Transverse colon (tissue), 4 donors: Measurements from ENCODE around the gene TCN2. TPM values are rescaled to one million over a fixed set of nuclear protein-coding genes. Genes with fewer than 3 reads are reported as not detected.
"Not testable (repeated sequence)": the region's sequence is repeated elsewhere in the genome, so short reads cannot be mapped to it uniquely, and the experiment has no call there.

ENCODE experiments used
- DNase-seq: peaks from one replicate; pipeline ENCODE4 v3.0.0-alpha.2; 2019
- H3K27ac ChIP-seq, 4 donors: fragments of 200-600 bp; sonication (generic); 2 replicates each; pipeline ENCODE4 v1.5.1; 2016 to 2018; ENCODE audit warnings: inconsistent platforms in 4 of 4
- H3K27me3 ChIP-seq: fragments of 200-600 bp; sonication (generic); 2 replicates; pipeline ENCODE4 v1.5.1; 2017; ENCODE audit warnings: inconsistent platforms
- H3K36me3 ChIP-seq, 4 donors: fragments of 200-600 bp; sonication (generic); 2 replicates each; pipeline ENCODE4 v1.5.1; 2017 to 2019; ENCODE audit warnings: inconsistent platforms in 4 of 4
- H3K4me1 ChIP-seq, 4 donors: fragments of 200-600 bp; sonication (generic); 2 replicates each; pipeline ENCODE4 v1.5.1; 2017 to 2020; ENCODE audit warnings: inconsistent platforms in 4 of 4
- H3K4me3 ChIP-seq, 4 donors: fragments of 200-600 bp; sonication (generic); 1 replicate in 1 of 4; 2 replicates in 3 of 4; pipeline versions ENCODE4 v1.5.1 to v1.6.1; 2017 to 2019; ENCODE audit warnings: inconsistent platforms in 4 of 4
- H3K9me3 ChIP-seq, 2 donors: fragments of 200-600 bp; sonication (generic); 2 replicates each; pipeline ENCODE4 v1.5.1; 2017 to 2019; ENCODE audit warnings: inconsistent platforms in 2 of 2
- EP300 ChIP-seq: sonication (generic); formaldehyde crosslinking; IDR thresholded peaks from one replicate; pipeline ENCODE4 v1.6.1; 2017; ENCODE audit warnings: antibody characterized with exemption, low read depth
- POLR2A ChIP-seq: fragments of 450-650 bp; IDR thresholded peaks from one replicate; pipeline ENCODE4 v1.6.1; 2016; ENCODE audit warnings: antibody characterized with exemption, mild to moderate bottlenecking, moderate library complexity
- POLR2AphosphoS5 ChIP-seq, 3 donors: sonication (generic); formaldehyde crosslinking; IDR thresholded peaks; one replicate each; pipeline ENCODE4 v1.6.1; 2016; ENCODE audit warnings: antibody characterized with exemption in 3 of 3
- WGBS, 2 donors: methylation state at CpG; one replicate each; pipeline ENCODE4 v1.1.5; 2018; ENCODE audit warnings: low coverage in 1 of 2; 5-methylcytosine and 5-hydroxymethylcytosine counted together
- in situ Hi-C, 4 donors: fragments of 200-750 bp; cut with MboI; loops; one replicate each; pipeline versions ENCODE4 v1.15.0 to v1.15.1; 2017; ENCODE audit warnings: low sequenced_read_pairs in 3 of 4, low pct_ligation_motif_present in 1 of 4, low pct_unique_long_range_greater_than_20kb in 1 of 4
- intact Hi-C: fragments of 100-400 bp; cut with DNase I; formaldehyde crosslinking; loops from one replicate; pipeline ENCODE4 v1.15.1; 2023; ENCODE audit warnings: low total_unique reads
- total RNA-seq, 4 donors: library from RNA; depleted of rRNA; stranded (reverse); fragments of >200 nt; gene quantifications; one replicate each; pipeline ENCODE4 v1.1.0, GENCODE V29; 2016
- TF ChIP-seq, protein P1 (sequence below), 5 experiments: fragments of 200-600 bp in 3 of 5; fragments of 450-650 bp in 2 of 5; sonication (generic) in 3 of 5; IDR thresholded peaks; 1 replicate in 2 of 5; 2 replicates in 3 of 5; pipeline ENCODE4 v1.5.1; 2016 to 2017; ENCODE audit warnings: antibody characterized with exemption in 5 of 5, inconsistent platforms in 3 of 5, mild to moderate bottlenecking in 2 of 5, moderate library complexity in 1 of 5

TCN2 gene
- total RNA-seq, 4 donors from 2014 or later = 16.5 to 63.8 (median 28.4) TPM

DNA sequence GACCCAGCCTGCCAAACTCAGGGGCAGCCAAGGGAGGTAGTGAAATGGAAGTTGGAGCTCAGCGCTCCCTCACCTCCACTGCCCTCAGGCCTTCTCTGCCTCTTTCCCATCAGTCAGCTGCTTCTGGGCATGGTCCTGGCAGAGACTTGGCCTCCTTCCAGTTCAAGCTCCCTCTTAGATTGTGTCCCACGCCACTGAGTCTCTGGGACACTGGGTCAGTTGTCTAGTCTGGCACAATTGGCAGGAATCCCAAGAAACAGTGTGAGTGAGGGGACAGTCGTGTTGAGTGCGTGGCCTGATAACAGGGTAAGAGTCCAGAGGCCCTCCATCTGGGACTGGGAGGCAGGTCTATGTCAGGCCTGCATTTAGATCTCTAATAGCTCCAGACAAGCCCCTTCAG, 21.5 kb downstream of the TCN2 start:
- no peaks in the 10 kb centered on the region for H3K27me3 ChIP-seq
- H3K36me3 ChIP-seq = no peaks in the 10 kb centered on the region
- no peaks in the 10 kb centered on the region for H3K4me1 ChIP-seq
- WGBS, 2 donors = 76 to 100% methylated on average over 1 to 4 of the region's 4 CpGs
- no peak overlapping the region for H3K4me3 ChIP-seq
- H3K27ac ChIP-seq = no peak overlapping the region
- H3K9me3 ChIP-seq = no peaks in the 10 kb centered on the region
- intact Hi-C loops (loop anchor here (10.0 kb wide), 1 partner anchor 276 kb away; no protein-coding TSS in a partner anchor), in situ Hi-C loops (loop anchor here in 2 of 4 donors (10.0 to 25.0 kb wide), 2 partner anchors 126 to 284 kb away; no protein-coding TSS in a partner anchor)
- DNase-seq = no peak
- TF ChIP-seq POLR2A (no peak), EP300 (no peak), POLR2AphosphoS5 (IDR thresholded peaks at IDR 0.05) (no peak)
- TF ChIP-seq, protein P1, sequence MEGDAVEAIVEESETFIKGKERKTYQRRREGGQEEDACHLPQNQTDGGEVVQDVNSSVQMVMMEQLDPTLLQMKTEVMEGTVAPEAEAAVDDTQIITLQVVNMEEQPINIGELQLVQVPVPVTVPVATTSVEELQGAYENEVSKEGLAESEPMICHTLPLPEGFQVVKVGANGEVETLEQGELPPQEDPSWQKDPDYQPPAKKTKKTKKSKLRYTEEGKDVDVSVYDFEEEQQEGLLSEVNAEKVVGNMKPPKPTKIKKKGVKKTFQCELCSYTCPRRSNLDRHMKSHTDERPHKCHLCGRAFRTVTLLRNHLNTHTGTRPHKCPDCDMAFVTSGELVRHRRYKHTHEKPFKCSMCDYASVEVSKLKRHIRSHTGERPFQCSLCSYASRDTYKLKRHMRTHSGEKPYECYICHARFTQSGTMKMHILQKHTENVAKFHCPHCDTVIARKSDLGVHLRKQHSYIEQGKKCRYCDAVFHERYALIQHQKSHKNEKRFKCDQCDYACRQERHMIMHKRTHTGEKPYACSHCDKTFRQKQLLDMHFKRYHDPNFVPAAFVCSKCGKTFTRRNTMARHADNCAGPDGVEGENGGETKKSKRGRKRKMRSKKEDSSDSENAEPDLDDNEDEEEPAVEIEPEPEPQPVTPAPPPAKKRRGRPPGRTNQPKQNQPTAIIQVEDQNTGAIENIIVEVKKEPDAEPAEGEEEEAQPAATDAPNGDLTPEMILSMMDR (IDR thresholded peaks at IDR 0.05) = no peak

DNA sequence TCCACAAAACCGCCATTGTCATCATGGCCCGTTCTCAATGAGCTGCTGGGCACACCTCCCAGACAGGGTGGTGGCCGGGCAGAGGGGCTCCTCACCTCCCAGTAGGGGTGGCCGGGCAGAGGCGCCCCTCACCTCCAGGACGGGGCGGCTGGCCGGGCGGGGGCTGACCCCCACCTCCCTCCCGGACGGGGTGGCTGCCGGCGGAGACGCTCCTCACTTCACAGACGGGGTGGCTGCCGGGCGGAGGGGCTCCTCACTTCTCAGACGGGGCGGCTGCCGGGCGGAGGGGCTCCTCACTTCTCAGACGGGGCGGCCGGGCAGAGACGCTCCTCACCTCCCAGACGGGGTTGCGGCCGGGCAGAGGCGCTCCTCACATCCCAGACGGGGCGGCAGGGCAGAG, 24.5 kb downstream of the TCN2 start:
- DNase-seq, H3K27me3 ChIP-seq, H3K27ac ChIP-seq, H3K4me3 ChIP-seq, H3K9me3 ChIP-seq, H3K36me3 ChIP-seq, intact Hi-C loops: not testable (repeated sequence)
- peaks cover 7 to 17% (median 17%) of the 10 kb centered on the region in 4 donors for H3K4me1 ChIP-seq
- in situ Hi-C loops = loop anchor here in 2 of 4 donors (5.0 to 25.0 kb wide), 3 partner anchors 126 to 283 kb away; no protein-coding TSS in a partner anchor
- 96% methylated on average over 9 of the region's 31 CpGs; no CpG with 5 or more reads in 1 of the 2 donors for WGBS, 2 donors

DNA sequence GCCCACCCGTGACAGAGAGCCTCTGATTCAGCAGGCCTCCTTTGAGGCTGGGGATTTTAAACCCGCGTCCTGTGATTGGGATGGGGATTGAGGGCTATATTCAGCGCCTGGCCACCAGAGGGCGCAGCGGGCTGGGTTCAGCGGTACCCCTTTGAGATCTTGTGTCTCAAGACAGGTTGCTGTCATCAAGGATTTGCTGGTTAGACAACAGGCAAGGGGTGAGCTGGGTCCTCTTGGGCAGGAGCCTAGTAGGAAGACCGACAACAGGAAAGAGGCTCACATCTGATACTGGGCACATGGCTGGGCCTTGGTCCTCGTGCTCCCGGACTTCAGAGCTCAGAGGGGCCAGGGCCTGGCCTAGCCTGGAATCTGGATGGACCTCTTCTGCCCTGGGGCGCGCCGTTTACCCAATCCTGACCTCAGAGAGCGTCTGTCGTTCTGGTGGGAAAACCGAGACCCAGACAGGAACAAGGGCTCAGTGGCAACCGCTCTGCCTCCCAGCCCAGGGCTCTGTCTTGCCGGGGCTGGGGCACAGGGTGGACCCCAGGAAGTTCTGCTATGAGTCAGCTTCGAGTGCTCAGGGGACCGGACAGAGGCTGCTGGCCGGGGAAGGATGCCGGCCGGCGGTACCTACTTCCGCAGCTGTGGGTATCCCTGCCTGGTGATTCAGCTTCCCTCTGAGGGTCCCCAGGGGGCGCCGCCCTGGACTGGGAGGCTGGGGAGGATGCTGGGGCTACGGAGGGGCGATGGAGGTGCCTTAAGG, 27.7 kb downstream of the TCN2 start:
- DNase-seq = peak; percentile 93
- Histone ChIP-seq H3K4me3 (peak overlapping the region; percentile 5 to 75 (median 53)), H3K27me3 (no peaks in the 10 kb centered on the region), H3K4me1 (peaks cover 20 to 34% (median 31%) of the 10 kb centered on the region in 4 donors), H3K27ac (peak overlapping the region; percentile 88 to 97 (median 89)), H3K36me3 (no peaks in the 10 kb centered on the region), H3K9me3 (no peaks in the 10 kb centered on the region)
- WGBS, 2 donors = 4% methylated on average over 18 of the region's 29 CpGs; no CpG with 5 or more reads in 1 of the 2 donors
- in situ Hi-C loops (loop anchor here in 3 of 4 donors (5.0 to 25.0 kb wide), 4 partner anchors 118 to 280 kb away; no protein-coding TSS in a partner anchor), intact Hi-C loops (loop anchor here (1.0 kb wide), 1 partner anchor 121 kb away; no protein-coding TSS in a partner anchor)
- TF ChIP-seq POLR2A (no peak), EP300 (no peak), POLR2AphosphoS5 (IDR thresholded peaks at IDR 0.05) (peak in 1 of 3 donors; percentile 57)
- TF ChIP-seq, protein P1 (IDR thresholded peaks at IDR 0.05) = peak; percentile 92 to 99 (median 98)

DNA sequence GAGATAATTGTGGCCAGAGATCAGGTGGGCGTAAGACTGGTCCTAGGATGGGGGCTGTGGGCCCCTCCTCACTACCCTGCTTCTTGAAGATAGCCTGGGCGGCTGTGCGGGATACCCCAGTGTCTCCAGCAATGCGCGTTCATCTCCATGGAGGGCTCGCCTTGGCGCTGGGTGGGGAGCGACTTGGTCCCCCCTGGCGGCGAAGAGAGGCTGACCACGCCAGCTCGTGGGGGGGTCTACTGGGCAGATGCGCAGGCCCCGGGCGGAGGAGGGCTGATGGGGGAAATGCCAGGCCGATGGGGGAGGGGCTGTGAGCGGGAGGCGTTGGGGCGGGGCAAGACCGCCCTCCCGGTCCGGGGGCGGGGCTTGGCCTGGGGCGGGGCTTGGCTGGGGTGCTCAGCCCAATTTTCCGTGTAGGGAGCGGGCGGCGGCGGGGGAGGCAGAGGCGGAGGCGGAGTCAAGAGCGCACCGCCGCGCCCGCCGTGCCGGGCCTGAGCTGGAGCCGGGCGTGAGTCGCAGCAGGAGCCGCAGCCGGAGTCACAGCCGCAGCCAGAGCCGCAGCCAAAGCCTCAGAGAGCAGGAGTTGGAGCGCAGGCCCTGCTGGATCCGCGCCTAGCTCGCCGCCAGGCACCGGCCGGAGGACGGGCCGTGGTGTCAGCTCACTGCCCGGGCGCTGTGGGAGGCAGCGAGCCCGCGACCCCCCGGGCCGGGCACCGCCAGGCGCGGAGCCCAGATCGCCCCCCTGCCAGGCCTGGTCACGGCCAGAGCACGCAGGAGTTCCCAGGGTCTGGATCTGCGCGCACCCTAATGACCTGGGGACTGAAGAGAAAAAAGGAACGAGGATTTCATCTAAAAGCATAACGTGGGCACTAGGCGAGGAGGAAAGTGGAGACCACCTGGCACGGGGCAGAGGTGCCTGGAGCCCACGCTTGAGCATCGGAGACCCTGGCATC, 28.6 kb downstream of the TCN2 start, which contains the start of gene SLC35E4:
SLC35E4 (plus strand) TSS at position 509 of the 953 bp plus-strand sequence. CDS start 670 bp downstream, outside the sequence.
- Histone ChIP-seq H3K27me3 (no peaks in the 10 kb centered on the region), H3K27ac (peak within 1 kb of the TSS; percentile 88 to 97 (median 89)), H3K4me3 (peak within 1 kb of the TSS; percentile 48 to 75 (median 58)), H3K9me3 (no peaks in the 10 kb centered on the region), H3K36me3 (no peaks in the 10 kb centered on the region), H3K4me1 (peaks cover 20 to 34% (median 31%) of the 10 kb centered on the region in 4 donors)
- 1% methylated on average over 51 of the region's 75 CpGs; no CpG with 5 or more reads in 1 of the 2 donors for WGBS, 2 donors
- intact Hi-C loops (no loop called here), in situ Hi-C loops (loop anchor here in 3 of 4 donors (5.0 to 25.0 kb wide), 3 partner anchors 117 to 279 kb away; no protein-coding TSS in a partner anchor)
- peak; percentile 98 for DNase-seq
- TF ChIP-seq, protein P1 (IDR thresholded peaks at IDR 0.05) = peak; percentile 16 to 45 (median 34)
- TF ChIP-seq POLR2A (peak; percentile 86), EP300 (no peak), POLR2AphosphoS5 (IDR thresholded peaks at IDR 0.05) (peak; percentile 86 to 89 (median 87))
